ENCODE data around the gene POLR2A. TPM values are rescaled to one million over a fixed set of nuclear protein-coding genes. Genes with fewer than 3 reads are reported as not detected.

The POLR2A gene
- polyA plus RNA-seq, 3 donors: 12.1 to 27.9 (median 25.4) TPM

DNA sequence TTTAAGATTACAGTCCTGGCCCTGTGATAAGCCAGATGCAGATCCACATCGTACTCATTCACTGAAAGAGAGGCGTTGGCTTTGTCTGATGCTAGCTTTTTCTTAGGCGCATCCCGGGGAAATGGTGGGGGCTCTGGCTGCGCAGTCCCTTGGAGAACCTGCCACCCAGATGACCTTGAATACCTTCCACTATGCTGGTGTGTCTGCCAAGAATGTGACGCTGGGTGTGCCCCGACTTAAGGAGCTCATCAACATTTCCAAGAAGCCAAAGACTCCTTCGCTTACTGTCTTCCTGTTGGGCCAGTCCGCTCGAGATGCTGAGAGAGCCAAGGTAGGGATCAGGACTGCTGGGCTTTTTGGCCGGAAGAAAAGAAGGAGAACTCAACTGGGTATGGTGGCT is 24.0 kb downstream of the POLR2A start:
- no peak overlapping the region for H3K4me2 ChIP-seq (replicated peaks; ENCODE audit: extremely low read depth, low read length, poor library complexity, severe bottlenecking)
- no peak overlapping the region for H3K4me3 ChIP-seq (replicated peaks in 1 of 3; ENCODE audit: low read depth in 2 of 3, low read length in 3 of 3)
- Mint-ChIP-seq H3K27me3 (ENCODE audit: low read depth in 3 of 3) (peaks cover 0 to 2% (median 1%) of the 10 kb centered on the region in 3 donors), H3K27ac (peak overlapping the region in 1 of 7 donors; percentile 14), H3K4me3 (no peak overlapping the region), H3K9me3 (no peaks in the 10 kb centered on the region), H3K4me1 (no peaks in the 10 kb centered on the region), H3K36me3 (peaks cover 92 to 97% of the 10 kb centered on the region in 2 donors)
- DNase-seq: no peak
- H4K20me1 ChIP-seq (ENCODE audit: insufficient read depth, low read length): peaks cover 36% of the 10 kb centered on the region
- peaks cover 88 to 98% of the 10 kb centered on the region in 2 donors for H3K36me3 ChIP-seq (replicated peaks in 1 of 2; ENCODE audit: control insufficient read depth in 1 of 2, insufficient read depth in 2 of 2, low read length in 2 of 2)
- intact Hi-C loops (cut with micrococcal nuclease): no loop called here
- no peaks in the 10 kb centered on the region for H3K27me3 ChIP-seq (ENCODE audit: control insufficient read depth in 2 of 2, insufficient read depth in 2 of 2, low read length in 2 of 2)
- no peaks in the 10 kb centered on the region for H3K9me3 ChIP-seq (replicated peaks in 1 of 2; ENCODE audit: control insufficient read depth in 1 of 2, insufficient read depth in 1 of 2, low read length in 2 of 2)
- H3K4me1 ChIP-seq (ENCODE audit: control insufficient read depth in 1 of 2, insufficient read depth in 2 of 2, low read length in 2 of 2): no peaks in the 10 kb centered on the region
- TF ChIP-seq, protein P1, sequence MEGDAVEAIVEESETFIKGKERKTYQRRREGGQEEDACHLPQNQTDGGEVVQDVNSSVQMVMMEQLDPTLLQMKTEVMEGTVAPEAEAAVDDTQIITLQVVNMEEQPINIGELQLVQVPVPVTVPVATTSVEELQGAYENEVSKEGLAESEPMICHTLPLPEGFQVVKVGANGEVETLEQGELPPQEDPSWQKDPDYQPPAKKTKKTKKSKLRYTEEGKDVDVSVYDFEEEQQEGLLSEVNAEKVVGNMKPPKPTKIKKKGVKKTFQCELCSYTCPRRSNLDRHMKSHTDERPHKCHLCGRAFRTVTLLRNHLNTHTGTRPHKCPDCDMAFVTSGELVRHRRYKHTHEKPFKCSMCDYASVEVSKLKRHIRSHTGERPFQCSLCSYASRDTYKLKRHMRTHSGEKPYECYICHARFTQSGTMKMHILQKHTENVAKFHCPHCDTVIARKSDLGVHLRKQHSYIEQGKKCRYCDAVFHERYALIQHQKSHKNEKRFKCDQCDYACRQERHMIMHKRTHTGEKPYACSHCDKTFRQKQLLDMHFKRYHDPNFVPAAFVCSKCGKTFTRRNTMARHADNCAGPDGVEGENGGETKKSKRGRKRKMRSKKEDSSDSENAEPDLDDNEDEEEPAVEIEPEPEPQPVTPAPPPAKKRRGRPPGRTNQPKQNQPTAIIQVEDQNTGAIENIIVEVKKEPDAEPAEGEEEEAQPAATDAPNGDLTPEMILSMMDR (IDR thresholded peaks at IDR 0.05): no peak
- no peak overlapping the region for H2AFZ ChIP-seq (ENCODE audit: insufficient read depth, low read depth, low read length, poor library complexity, severe bottlenecking)
- H3K79me2 ChIP-seq (ENCODE audit: insufficient read depth, low read length): no peaks in the 10 kb centered on the region
- no peak overlapping the region for H3K9ac ChIP-seq (ENCODE audit: insufficient read depth, low read length, poor library complexity, severe bottlenecking)
- no peak overlapping the region for H3K27ac ChIP-seq (ENCODE audit: low read depth in 1 of 2, low read length in 2 of 2)
- 98% methylated on average over 5 of the region's 11 CpGs for WGBS (ENCODE audit: insufficient coverage)

DNA sequence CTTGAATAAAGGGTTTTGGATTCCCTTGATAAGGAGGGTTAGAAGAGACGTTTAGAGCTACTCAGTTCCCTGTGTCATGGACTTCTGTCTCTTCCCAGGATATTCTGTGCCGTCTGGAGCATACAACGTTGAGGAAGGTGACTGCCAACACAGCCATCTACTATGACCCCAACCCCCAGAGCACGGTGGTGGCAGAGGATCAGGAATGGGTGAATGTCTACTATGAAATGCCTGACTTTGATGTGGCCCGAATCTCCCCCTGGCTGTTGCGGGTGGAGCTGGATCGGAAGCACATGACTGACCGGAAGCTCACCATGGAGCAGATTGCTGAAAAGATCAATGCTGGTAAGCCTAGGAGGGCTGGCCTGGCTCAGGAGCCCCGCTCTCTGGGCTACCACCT is 24.7 kb downstream of the POLR2A start:
- TF ChIP-seq, protein P1 (IDR thresholded peaks at IDR 0.05): no peak
- intact Hi-C loops (cut with micrococcal nuclease): no loop called here

More for the DNA sequence above, 24.7 kb downstream of the POLR2A start:
- Histone ChIP-seq H3K27ac (ENCODE audit: low read depth in 1 of 2, low read length in 2 of 2) (no peak overlapping the region), H3K9me3 (replicated peaks in 1 of 2; ENCODE audit: control insufficient read depth in 1 of 2, insufficient read depth in 1 of 2, low read length in 2 of 2) (no peaks in the 10 kb centered on the region), H3K4me3 (replicated peaks in 1 of 3; ENCODE audit: low read depth in 2 of 3, low read length in 3 of 3) (no peak overlapping the region), H3K27me3 (ENCODE audit: control insufficient read depth in 2 of 2, insufficient read depth in 2 of 2, low read length in 2 of 2) (no peaks in the 10 kb centered on the region), H2AFZ (ENCODE audit: insufficient read depth, low read depth, low read length, poor library complexity, severe bottlenecking) (no peak overlapping the region), H3K4me2 (replicated peaks; ENCODE audit: extremely low read depth, low read length, poor library complexity, severe bottlenecking) (no peak overlapping the region), H4K20me1 (ENCODE audit: insufficient read depth, low read length) (peaks cover 30% of the 10 kb centered on the region), H3K4me1 (ENCODE audit: control insufficient read depth in 1 of 2, insufficient read depth in 2 of 2, low read length in 2 of 2) (no peaks in the 10 kb centered on the region), H3K9ac (ENCODE audit: insufficient read depth, low read length, poor library complexity, severe bottlenecking) (no peak overlapping the region), H3K36me3 (replicated peaks in 1 of 2; ENCODE audit: control insufficient read depth in 1 of 2, insufficient read depth in 2 of 2, low read length in 2 of 2) (peaks cover 88 to 98% of the 10 kb centered on the region in 2 donors), H3K79me2 (ENCODE audit: insufficient read depth, low read length) (no peaks in the 10 kb centered on the region)
- H3K4me1 Mint-ChIP-seq: no peaks in the 10 kb centered on the region
- 100% methylated on average over 4 of the region's 9 CpGs for WGBS (ENCODE audit: insufficient coverage)
- peaks cover 0 to 2% (median 1%) of the 10 kb centered on the region in 3 donors for H3K27me3 Mint-ChIP-seq (ENCODE audit: low read depth in 3 of 3)
- DNase-seq: no peak
- peak overlapping the region in 2 of 7 donors; percentile 64 to 69 for H3K27ac Mint-ChIP-seq
- peaks cover 91 to 97% of the 10 kb centered on the region in 2 donors for H3K36me3 Mint-ChIP-seq
- H3K9me3 Mint-ChIP-seq: no peaks in the 10 kb centered on the region
- H3K4me3 Mint-ChIP-seq: no peak overlapping the region

Measured in CD14-positive monocyte (primary cell).